ENCODE measurements around the gene HSPB6. TPM values are rescaled to one million over a fixed set of nuclear protein-coding genes. Genes with fewer than 3 reads are reported as not detected.
"Not testable (repeated sequence)": the region's sequence is repeated elsewhere in the genome, so short reads cannot be mapped to it uniquely, and the experiment has no call there.

HSPB6 gene
- total and polyA plus RNA-seq, 4 donors, result 13.2 to 44.8 (median 24.5) TPM

- no peak overlapping the region for H3K27ac ChIP-seq (ENCODE audit: low read depth in 1 of 2, low read length in 1 of 2)
- peaks cover 0 to 8% (median 3%) of the 10 kb centered on the region in 4 donors for H3K36me3 ChIP-seq (ENCODE audit: control insufficient read depth in 4 of 4, insufficient read depth in 4 of 4, low read length in 4 of 4)
- 58 to 67% methylated on average over 9 of the region's 9 CpGs for WGBS, 2 donors
- no peaks in the 10 kb centered on the region for H3K27me3 ChIP-seq (ENCODE audit: control insufficient read depth in 3 of 3, insufficient read depth in 3 of 3, low read length in 2 of 3)
- H3K4me1 ChIP-seq (ENCODE audit: control insufficient read depth in 5 of 5, insufficient read depth in 5 of 5, low read length in 5 of 5), result peaks cover 0 to 20% (median 6%) of the 10 kb centered on the region in 5 donors
- DNase-seq (peak in 2 of 3 donors; percentile 65 to 73), ATAC-seq (ENCODE audit: insufficient read depth, low FRiP score) (no peak)
- no peaks in the 10 kb centered on the region for H3K9me3 ChIP-seq (ENCODE audit: control insufficient read depth in 4 of 4, insufficient read depth in 3 of 4, low read length in 3 of 4)
- H3K4me3 ChIP-seq, result no peak overlapping the region
- no peak overlapping the region for H3K9ac ChIP-seq (ENCODE audit: insufficient read depth in 1 of 2, low read length in 2 of 2)
- TF ChIP-seq, protein P1, sequence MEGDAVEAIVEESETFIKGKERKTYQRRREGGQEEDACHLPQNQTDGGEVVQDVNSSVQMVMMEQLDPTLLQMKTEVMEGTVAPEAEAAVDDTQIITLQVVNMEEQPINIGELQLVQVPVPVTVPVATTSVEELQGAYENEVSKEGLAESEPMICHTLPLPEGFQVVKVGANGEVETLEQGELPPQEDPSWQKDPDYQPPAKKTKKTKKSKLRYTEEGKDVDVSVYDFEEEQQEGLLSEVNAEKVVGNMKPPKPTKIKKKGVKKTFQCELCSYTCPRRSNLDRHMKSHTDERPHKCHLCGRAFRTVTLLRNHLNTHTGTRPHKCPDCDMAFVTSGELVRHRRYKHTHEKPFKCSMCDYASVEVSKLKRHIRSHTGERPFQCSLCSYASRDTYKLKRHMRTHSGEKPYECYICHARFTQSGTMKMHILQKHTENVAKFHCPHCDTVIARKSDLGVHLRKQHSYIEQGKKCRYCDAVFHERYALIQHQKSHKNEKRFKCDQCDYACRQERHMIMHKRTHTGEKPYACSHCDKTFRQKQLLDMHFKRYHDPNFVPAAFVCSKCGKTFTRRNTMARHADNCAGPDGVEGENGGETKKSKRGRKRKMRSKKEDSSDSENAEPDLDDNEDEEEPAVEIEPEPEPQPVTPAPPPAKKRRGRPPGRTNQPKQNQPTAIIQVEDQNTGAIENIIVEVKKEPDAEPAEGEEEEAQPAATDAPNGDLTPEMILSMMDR (IDR thresholded peaks at IDR 0.05; ENCODE audit: control extremely low read depth, extremely low read depth), result no peak
These were observed 16.4 kb upstream of the HSPB6 start for GRCh38 chr19:35773020-35773806.

- not testable (repeated sequence) for ATAC-seq (ENCODE audit: insufficient read depth, low FRiP score); H3K9me3 ChIP-seq (ENCODE audit: control insufficient read depth in 4 of 4, insufficient read depth in 3 of 4, low read length in 3 of 4); H3K27me3 ChIP-seq (ENCODE audit: control insufficient read depth in 3 of 3, insufficient read depth in 3 of 3, low read length in 2 of 3); H3K4me3 ChIP-seq; H3K36me3 ChIP-seq (ENCODE audit: control insufficient read depth in 4 of 4, insufficient read depth in 4 of 4, low read length in 4 of 4); H3K9ac ChIP-seq (ENCODE audit: insufficient read depth in 1 of 2, low read length in 2 of 2); DNase-seq; H3K27ac ChIP-seq (ENCODE audit: low read depth in 1 of 2, low read length in 1 of 2)
- WGBS, 2 donors, result 94 to 97% methylated on average over 5 of the region's 5 CpGs
- peaks cover 0 to 19% (median 6%) of the 10 kb centered on the region in 5 donors for H3K4me1 ChIP-seq (ENCODE audit: control insufficient read depth in 5 of 5, insufficient read depth in 5 of 5, low read length in 5 of 5)
These were observed 15.5 kb upstream of the HSPB6 start for GRCh38 chr19:35772362-35772761.

- WGBS, 2 donors, result 73 to 75% methylated on average over 15 of the region's 15 CpGs
- Histone ChIP-seq H3K27ac (ENCODE audit: low read depth in 1 of 2, low read length in 1 of 2) (no peak overlapping the region), H3K4me1 (ENCODE audit: control insufficient read depth in 5 of 5, insufficient read depth in 5 of 5, low read length in 5 of 5) (peaks cover 0 to 2% (median 0%) of the 10 kb centered on the region in 5 donors), H3K27me3 (ENCODE audit: control insufficient read depth in 3 of 3, insufficient read depth in 3 of 3, low read length in 2 of 3) (no peaks in the 10 kb centered on the region), H3K9me3 (ENCODE audit: control insufficient read depth in 4 of 4, insufficient read depth in 3 of 4, low read length in 3 of 4) (no peaks in the 10 kb centered on the region), H3K4me3 (no peak overlapping the region), H3K9ac (ENCODE audit: insufficient read depth in 1 of 2, low read length in 2 of 2) (no peak overlapping the region), H3K36me3 (ENCODE audit: control insufficient read depth in 4 of 4, insufficient read depth in 4 of 4, low read length in 4 of 4) (peaks cover 0 to 22% (median 5%) of the 10 kb centered on the region in 4 donors)
- ATAC-seq (ENCODE audit: insufficient read depth, low FRiP score) (no peak), DNase-seq (no peak)
- TF ChIP-seq, protein P1 (IDR thresholded peaks at IDR 0.05; ENCODE audit: control extremely low read depth, extremely low read depth), result no peak
These were observed 11.2 kb upstream of the HSPB6 start for GRCh38 chr19:35768082-35768421.

DNA sequence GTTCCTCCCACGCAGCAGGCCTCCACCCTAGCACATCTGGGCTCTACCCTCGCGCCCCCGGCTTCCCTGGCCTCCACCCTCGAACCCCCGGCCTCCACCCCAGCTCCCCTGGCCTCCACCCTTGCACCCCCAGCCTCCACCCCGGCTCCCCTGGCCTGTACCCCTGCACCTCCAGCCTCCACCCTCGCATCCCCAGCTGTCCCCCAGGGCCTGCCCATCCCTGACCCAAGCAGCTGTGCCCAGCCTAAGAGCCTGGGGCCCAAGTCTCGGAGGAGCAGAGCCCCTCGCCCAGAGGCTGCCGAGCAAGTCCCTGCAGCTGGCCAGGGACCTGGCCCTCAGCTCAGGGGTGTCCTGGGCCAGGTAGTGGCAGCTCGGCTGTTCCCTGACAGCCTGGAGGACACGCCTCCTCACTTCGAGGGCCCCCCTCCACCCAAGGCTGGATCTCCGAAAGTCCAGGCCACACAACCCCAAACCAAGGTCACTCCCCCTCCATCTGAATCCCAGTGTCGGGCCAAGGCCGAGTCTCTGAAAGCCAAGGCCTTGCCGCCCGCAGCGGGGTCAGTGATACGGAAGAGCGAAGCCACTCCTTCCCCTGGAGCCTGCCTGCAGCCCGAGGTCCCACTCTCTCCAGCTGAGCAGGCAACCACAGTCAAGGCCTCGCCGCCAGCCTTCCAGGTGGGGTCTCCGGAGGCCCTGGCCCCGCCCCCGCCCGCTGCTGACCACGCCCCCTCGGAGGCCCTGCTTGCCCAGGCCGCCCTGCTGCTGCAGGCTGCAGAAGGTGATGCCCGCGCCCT lies 10.7 kb upstream of the HSPB6 start:
- H3K9ac ChIP-seq (ENCODE audit: insufficient read depth in 1 of 2, low read length in 2 of 2), result no peak overlapping the region
- H3K27ac ChIP-seq (ENCODE audit: low read depth in 1 of 2, low read length in 1 of 2), result no peak overlapping the region
- ATAC-seq (ENCODE audit: insufficient read depth, low FRiP score) (no peak), DNase-seq (peak; percentile 23 to 78 (median 59))
- no peaks in the 10 kb centered on the region for H3K27me3 ChIP-seq (ENCODE audit: control insufficient read depth in 3 of 3, insufficient read depth in 3 of 3, low read length in 2 of 3)
- 82 to 86% methylated on average over 33 to 34 of the region's 34 CpGs for WGBS, 2 donors
- H3K9me3 ChIP-seq (ENCODE audit: control insufficient read depth in 4 of 4, insufficient read depth in 3 of 4, low read length in 3 of 4), result no peaks in the 10 kb centered on the region
- no peaks in the 10 kb centered on the region for H3K4me1 ChIP-seq (ENCODE audit: control insufficient read depth in 5 of 5, insufficient read depth in 5 of 5, low read length in 5 of 5)
- H3K36me3 ChIP-seq (ENCODE audit: control insufficient read depth in 4 of 4, insufficient read depth in 4 of 4, low read length in 4 of 4), result peaks cover 0 to 22% (median 5%) of the 10 kb centered on the region in 4 donors
- TF ChIP-seq, protein P1 (IDR thresholded peaks at IDR 0.05; ENCODE audit: control extremely low read depth, extremely low read depth), result no peak
- H3K4me3 ChIP-seq, result no peak overlapping the region

Measured in lung (tissue), 12 donors.